GM19035 (cell line): ENCODE results near the gene RNASE4.
A peak's percentile ranks its signal among the peaks of the same experiment; 100 is the strongest.
"Not testable (repeated sequence)": the region's sequence is repeated elsewhere in the genome, so short reads cannot be mapped to it uniquely, and the experiment has no call there.

ENCODE experiments used
- ATAC-seq: cut with Tn5 transposase; IDR thresholded peaks from one replicate; pipeline ENCODE4 v1.9.1; 2021; ENCODE audit not compliant: unreplicated experiment

Gene RNASE4, protein sequence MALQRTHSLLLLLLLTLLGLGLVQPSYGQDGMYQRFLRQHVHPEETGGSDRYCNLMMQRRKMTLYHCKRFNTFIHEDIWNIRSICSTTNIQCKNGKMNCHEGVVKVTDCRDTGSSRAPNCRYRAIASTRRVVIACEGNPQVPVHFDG

DNA sequence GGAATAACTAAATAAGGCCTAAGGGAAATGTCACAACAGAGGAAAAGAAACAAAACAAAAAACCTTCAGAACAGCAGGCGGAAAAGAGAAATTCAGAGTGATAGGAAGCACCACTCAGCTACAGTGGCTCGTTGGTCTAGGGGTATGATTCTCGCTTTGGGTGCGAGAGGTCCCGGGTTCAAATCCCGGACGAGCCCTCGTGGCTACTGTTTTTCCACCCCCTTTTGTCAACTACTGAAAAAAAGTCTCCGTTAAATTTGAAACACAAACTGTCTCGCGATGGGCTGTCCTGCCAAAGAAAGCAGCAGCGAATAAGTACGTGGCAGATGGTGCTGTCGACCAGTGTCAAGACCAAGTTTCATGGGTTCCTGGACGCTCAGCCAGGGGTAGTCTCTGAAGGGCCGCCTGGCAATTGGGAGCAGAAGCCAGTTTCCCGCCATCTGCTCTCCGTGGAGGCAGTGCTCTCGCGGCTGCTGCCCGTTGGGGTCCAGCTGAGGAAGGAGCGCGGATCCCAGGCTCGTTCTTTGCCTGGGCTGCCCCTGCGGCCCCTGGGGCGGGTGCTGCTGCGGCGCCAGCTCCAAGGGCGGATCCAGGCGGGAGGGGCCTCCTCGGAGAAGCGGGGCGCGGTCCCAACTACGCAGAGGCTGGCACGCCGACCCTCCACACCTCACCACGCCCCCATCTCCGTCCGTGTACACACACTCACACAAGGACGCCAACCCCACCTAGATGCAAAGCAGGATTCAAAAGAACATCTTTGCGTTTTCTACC lies at the start of gene RNASE4:
RNASE4 (plus strand) TSS at position 670 of the 771 bp plus-strand sequence. CDS start 14,812 bp downstream, outside the sequence.
- peak; percentile 34 for ATAC-seq

DNA sequence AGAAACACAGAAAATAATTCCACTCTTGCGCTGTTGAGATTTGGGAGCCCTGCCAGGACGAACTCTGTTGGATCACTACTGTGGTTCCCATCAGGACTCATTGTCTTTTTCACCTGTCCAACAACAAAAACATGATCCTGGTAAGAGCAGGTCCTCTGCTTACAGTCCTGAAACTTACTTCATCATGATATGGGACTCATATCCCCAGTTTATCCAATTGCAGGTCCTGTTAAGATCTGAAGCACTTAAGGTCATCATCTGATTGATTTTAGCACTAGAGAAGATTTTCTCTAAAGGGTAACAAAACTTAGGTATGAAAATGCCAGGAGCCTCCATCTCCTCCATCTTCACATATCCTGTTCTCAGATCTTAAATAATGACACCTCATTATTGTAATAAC lies 42.8 kb upstream of the RNASE4 start, which contains the start of gene OR6S1:
OR6S1 (minus strand) TSS at position 101 of the 400 bp plus-strand sequence; CDS start at position 101, 0 bp downstream.
- ATAC-seq: no peak

DNA sequence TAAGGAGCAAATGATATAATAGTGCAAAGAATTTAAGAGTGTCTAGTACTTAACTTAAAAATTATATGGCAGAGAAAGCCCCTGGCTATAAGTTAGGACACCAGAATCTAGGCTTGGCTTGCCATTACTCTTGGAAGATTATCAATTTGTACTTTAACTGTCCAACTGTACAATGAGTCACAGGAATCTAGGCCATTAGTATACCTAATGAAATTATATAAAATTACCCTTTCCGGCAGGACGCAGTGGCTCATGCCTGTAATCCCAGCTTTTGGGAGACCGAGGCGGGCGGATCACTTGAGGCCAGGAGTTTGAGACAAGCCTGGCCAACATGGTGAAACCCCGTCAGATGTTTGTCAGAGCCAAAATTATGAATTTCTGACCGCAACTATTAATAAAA lies 42.2 kb upstream of the RNASE4 start:
- ATAC-seq: no peak

DNA sequence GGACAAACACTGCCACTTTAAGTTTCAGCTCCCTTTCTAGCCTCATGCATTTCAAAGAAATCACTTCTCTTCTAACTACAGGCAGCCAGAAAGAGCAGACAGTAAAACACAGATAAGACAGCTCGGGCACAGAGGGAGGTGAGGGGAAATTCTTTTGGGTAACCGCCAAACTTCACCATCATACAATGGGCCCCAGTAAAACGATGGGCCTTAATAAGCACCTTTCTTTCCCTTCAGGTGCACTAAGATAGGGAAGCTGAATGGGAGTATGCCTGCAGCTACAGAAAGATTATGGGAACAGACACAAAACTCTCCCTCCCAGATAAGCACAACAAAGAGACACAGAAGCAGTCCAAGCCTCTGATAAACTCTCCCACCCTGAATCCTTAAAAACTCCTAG lies 41.6 kb upstream of the RNASE4 start:
- not testable (repeated sequence) for ATAC-seq

DNA sequence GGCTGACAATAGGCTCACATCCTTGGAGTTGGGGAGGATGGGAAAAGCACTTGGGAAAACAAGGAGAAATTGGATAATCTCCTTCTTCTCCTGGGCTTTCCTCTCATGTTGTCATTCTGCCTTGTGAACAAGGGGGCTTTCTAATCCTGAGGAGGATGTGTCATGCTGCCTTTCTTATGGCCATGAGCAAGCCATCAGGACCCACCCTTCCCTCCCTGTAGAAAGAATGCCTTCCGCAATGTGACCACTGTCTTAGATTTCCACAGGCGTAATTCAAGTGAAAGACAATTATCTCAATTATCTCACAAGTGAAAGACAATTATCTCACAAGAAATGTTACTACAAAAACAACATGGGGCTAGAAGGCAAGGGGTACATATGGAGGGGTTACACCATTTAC lies 39.8 kb upstream of the RNASE4 start:
- no peak for ATAC-seq

DNA sequence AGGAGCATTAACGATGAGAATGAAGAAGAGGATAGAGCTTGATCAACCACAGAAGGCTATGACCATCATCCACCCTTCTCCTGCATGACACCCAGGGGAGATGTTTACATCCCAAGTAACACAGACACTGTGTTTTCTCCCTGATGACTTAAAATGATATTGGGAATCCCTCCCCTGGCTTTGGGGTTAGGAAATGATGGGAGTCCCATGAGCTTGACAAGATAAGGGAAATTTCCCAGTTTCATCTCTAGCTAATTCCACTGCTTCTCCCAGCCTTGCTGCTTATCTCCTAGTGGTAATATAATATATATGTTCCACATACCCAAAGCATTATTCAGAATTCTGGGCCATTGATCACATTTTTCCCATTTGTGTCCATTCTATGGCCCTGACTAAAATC lies 38.9 kb upstream of the RNASE4 start:
- ATAC-seq: no peak

DNA sequence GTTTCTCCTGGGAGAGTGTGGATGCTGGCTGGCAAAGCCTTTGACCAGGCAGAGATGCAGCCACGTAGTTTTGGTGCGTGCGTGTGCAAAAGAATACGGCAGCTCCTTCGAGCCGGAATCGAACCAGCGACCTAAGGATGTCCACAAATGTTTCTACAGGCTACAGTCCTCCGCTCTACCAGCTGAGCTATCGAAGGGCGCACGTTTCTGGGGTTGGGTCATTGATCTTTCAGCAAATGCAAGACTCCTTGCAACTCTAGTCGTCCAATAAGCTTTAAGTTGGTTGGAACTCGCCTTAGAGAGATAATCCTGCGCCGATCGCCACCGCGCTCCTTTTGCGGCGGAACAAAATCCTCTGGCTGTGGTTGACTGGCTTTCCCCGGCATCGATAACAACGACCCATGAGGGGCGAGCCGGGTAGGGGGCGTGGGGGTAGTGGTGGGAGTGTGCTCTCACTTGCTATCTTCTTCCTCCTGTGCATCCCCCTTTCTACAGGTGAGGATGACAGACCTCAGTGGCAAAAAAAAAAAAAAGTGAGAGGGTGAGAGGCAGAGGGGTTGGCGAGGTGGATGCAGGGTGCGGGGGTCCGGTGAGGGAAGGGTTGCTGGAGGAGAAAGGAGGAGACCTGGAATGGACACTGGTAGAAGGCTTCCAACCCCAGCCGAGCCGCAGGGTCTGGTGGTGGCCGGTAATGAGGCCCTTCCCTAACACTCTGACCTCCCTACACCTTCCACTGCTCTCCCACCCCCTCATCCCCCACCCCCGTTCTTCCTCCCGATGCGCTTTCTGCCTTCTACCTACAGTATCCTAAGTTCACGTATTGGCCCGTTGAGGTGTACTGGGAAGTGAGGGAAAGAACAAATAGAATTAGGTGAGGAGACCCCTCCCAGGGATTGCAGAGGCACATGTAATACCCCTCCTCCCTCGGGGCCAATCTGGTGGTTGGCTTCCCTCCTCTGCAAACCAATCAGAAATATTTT lies 31.1 kb upstream of the RNASE4 start:
- no peak for ATAC-seq

DNA sequence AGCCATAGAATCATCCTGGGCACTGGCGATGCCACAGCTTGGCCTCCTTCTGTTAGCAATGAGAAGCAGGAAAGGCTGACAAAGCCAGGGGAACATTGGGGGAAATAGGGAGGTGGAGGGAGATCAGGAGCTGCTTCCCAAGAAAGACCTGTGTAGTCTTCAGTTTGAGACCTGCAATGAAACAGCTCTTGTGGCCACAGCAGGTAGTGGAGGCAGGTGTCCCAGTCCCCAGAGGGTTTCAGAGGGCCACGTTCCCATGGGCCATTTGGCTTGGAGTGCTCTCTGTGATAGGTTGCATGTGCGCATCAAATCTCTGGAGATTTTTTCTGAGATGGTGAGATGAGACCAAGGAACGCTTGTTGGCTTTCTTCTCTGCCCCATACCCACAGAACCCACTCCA lies 28.5 kb upstream of the RNASE4 start:
- ATAC-seq: no peak

DNA sequence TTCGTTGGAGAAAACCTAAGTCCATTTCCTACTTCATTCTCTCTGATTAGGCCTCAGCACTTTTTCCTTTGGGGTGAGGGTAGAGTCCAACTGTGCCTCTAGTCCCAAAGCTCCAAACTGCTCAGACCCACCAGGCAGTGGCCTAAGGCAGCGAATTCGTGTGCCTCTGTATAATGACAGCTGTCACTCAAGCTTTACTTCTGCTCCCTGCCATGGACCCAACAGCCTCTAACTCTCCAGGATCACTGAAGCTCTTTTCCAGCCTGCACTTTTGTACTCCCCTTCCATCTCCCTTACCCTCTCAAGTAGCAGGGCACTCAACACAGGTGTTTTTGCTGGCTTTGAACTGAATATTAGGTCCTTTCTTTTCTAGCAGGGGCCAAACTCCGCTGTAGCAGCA lies 28.1 kb upstream of the RNASE4 start:
- ATAC-seq: no peak

DNA sequence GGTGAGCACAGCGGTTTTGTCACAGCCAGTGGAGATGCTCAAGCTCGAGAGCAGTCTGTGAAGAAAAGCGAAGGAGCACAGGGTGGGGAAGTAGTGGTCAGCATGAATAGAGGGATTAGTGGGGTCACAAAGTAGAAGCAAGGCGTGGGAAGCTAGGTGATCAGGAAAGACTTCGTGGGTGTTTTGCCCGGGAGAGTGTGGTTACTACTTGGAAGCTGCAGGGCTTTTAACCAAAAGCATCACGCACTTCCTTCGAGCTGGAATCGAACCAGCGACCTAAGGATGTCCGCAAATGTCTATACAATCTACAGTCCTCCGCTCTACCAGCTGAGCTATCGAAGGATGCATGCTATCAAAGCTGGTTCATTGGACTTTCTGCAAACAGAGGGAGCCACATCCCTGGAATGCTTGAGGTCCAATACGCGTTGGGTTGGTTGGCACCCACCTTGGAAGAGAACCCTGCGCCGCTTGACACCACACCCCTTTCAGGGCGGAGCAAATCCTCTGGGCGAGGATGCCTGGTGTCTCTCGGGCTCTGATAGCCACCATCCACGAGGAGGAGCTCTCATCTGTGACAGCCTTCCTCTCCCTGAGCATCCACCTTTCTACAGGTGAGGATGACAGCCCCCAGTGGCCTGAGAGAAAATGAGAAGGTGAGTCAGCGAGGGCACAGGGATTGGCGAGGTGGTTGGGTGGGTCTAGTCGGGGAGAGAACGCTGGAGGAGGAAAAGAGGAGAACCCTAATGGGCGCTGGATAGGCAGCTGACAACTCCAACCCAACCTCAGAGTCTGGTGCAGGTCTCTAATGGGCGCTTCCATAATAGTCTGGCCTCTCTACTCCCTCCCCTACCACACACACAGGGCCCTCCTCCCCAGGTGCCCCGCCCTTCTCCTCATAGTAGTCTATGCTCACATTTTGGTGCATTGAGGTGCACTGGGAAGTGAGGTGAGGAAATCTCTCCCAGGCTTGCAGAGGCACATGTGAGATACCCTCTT lies 26.8 kb upstream of the RNASE4 start:
- no peak for ATAC-seq

DNA sequence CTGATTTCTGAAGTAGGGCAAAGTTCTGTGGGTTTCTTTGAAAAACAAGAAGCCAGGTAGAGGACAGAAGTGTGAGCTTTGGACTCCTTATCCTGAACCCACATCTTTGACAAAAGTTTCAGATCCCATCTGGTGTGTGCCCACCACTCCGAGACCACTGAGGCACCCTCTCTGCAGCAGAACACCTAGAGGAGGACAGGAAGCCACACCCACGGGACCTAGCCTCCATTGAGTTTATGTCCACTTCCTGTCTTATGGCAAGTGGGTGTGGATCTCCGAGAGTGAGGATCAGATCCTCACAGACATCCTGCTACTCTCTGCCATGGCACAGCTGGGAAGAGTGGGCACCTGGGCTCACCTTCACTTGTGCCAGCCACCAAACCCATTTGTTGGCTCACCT lies 26.1 kb upstream of the RNASE4 start:
- ATAC-seq: no peak

DNA sequence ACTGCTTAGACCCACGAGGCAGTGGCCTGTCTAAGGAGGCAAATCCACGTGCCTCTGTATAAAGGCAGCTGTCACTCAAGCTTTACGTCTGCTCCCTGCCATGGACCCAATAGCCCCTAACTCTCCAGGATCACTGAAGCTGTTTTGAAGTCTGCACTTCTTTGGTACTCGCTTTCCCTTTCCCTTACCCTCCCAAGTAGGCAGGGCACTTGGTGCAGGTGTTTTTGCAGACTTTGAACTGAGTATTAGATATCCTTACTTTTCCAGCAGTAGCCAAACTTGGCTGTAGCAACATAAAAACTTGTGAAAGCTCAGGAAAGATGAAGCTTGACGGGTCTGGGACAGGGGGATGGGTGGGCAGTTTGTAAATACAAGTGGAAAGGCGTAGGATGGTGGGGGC lies 25.0 kb upstream of the RNASE4 start:
- ATAC-seq: no peak

DNA sequence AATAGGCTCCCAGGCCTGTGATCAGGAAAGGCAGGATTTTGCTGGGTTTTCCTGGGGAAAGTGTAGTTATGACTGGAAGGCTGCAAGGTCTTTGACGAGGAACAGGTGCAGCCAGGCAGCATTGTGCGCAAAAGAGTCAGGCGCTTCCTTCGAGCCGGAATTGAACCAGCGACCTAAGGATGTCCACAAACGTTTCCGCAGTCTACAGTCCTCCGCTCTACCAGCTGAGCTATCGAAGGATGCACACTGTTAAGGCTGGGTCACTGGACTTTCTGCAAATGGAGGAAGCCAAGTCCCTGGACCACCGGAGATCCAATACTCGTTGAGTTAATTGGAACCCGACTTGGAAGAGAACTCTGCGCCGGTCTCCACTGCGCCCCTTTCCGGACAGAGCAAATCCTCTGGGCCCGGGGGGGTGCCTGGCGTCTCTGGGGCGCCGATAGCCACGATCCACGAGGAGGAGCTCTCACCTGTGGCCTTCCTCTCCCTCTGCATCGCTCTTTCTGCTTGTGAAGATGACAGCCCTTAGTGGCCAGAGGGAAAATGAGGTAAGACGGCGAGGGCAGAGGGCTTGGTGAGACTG lies 24.5 kb upstream of the RNASE4 start:
- no peak for ATAC-seq

DNA sequence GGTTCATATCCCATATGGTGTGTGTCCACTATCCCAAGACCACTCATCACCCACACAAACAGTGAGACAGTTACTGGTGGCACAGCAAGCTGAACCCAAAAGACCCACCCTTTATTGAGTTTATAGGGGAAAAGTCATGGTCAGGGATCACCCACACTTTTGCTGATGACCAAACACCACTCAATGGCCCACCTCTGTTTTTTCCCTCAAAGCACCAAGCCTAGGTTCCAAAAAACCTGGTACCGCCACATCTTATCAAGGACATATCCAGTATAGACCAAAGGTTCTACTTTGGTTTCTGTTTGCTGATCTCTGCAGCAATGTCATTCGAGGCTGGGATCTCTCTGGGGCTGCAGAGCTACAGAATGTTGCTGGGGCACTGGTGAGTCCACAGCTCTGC lies 23.2 kb upstream of the RNASE4 start:
- ATAC-seq: no peak

DNA sequence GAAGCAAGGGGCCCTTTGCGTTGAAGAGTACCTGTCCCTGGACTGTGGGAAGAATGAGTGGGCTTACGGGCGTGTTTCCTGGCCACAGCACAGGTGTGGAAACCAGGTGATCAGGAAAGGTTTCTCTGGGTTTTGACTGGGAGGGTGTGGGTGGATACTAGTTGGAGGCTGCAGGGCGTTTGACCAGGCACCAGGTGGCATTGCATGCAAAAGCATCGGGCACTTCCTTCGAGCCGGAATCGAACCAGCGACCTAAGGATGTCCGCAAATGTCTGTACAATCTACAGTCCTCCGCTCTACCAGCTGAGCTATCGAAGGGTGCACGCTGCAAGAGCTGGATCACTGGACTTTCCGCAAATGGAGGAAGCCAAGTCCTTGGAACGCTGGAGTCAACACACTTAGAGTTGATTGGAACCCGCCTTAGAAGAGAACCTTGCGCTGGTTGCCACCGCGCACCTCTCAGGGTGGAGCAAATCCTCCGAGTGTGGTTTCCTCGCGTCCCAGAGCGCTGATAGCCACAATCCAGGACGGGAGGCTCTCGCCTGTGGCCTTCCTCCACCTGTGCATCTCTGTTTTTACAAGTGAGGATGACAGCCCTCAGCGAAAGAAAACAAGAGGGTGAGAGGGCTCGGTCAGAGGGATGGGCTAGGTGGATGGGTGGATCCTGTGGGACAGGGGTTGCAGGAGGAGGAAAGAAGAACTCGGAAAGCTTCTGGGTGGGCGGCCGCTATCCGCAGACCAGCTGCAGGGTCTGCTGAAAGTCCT lies 21.2 kb upstream of the RNASE4 start:
- ATAC-seq: no peak

DNA sequence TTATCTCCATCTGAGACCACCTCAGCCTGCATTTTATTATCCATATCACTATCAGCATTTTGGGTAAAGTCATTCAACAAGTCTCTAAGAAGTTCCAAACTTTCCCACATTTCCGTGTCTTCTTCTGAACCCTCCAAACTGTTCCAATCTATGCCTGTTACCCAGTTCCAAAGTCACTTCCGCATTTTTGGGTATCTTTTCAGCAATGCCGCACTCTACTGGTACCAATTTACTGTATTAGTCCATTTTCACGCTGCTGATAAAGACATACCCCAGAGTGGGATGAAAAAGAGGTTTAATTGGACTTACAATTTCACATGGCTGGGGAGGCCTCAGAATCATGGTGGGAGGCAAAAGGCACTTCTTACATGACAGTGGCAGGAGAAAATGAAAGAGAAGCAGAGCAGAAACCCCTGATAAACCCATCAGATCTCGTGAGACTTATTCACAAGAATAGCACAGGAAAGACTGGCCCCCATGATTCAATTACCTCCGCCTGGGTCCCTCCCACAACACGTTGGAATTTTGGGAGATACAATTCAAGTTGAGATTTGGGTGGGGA lies 17.9 kb upstream of the RNASE4 start:
- ATAC-seq: not testable (repeated sequence)

DNA sequence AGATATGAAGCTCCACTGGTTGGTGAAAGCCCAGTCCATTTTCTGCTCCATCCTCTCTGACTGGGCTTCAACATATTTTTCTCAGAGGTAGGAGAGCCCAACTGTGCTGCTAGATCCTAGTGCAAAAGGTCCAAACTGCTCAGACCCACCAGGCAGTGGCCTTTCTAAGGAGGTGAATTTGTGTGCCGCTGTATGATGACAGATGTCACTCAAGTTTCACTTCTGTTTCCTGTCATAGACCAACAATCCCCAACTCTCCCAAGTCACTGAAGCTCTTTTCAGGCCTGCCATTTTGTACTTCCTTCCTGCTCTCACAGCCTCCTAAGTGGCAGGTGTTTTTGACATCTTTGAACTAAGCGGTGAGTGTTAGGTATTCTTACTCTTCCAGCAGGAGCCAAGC lies 16.4 kb upstream of the RNASE4 start:
- ATAC-seq: peak; percentile 75

DNA sequence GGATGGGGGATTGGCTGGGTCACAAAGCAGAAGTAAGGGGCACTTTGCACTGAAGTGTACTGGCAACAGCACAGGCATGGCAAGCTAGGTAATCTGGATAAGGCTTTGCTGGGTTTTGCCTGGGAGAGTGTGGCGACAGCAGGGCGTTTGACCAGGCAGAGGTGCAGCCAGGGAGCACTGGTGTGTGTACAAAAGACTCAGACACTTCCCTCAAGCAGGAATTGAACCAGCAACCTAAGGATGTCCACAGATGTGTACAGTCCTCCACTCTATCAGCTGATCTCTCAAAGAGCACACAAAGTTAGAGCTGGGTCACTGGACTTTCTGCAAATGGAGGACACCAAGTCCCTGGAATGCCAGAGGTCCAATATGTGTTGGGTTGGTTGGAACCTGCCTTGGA lies 15.4 kb upstream of the RNASE4 start:
- no peak for ATAC-seq
